OCI-LY7 (cell line): ENCODE measurements around the gene SPRR2A. TPM values are rescaled to one million over a fixed set of nuclear protein-coding genes. Genes with fewer than 3 reads are reported as not detected.

Experiments
- BruUV-seq: library from RNA; stranded (reverse); fragments of 400-500 nt; replicated peaks from 2 replicates; lab custom pipeline; 2021; lab: Mats Ljungman, UMichigan
- CTCF ChIA-PET: fragments of 300-600 bp; sonication (Branson Sonifier 250); formaldehyde crosslinking; loops from one replicate; lab custom pipeline; 2022; ENCODE audit warnings: antibody characterized with exemption; ENCODE audit not compliant: unreplicated experiment; lab: Charles Lee
- POLR2A ChIA-PET: fragments of 300-600 bp; sonication (Branson Sonifier 250); formaldehyde crosslinking; loops from one replicate; lab custom pipeline; 2022; ENCODE audit warnings: antibody characterized with exemption; lab: Charles Lee
- DNase-seq: peaks from one replicate; pipeline ENCODE4 v3.0.0-alpha.2; 2015; ENCODE audit warnings: low spot score
- H2AFZ ChIP-seq: fragments of 200-600 bp; sonication (generic), shearing (Covaris generic); 2 replicates; pipeline ENCODE4 v1.6.1; 2014; ENCODE audit warnings: mild to moderate bottlenecking, antibody characterized with exemption, low read length, moderate library complexity
- H3K27ac ChIP-seq: fragments of 200-600 bp; sonication (generic); 2 replicates; pipeline ENCODE4 v1.5.1; 2014; ENCODE audit warnings: mixed run types, low read depth, mild to moderate bottlenecking, moderate library complexity, low read length, inconsistent platforms; ENCODE audit not compliant: poor library complexity, severe bottlenecking
- H3K36me3 ChIP-seq: fragments of 200-600 bp; sonication (generic); 2 replicates; pipeline ENCODE4 v1.6.1; 2014; ENCODE audit warnings: mild to moderate bottlenecking, antibody characterized with exemption, low read length, moderate library complexity, mixed read lengths; ENCODE audit not compliant: insufficient read depth
- H3K4me1 ChIP-seq: fragments of 200-600 bp; sonication (generic); 2 replicates; pipeline ENCODE4 v1.5.1; 2014; ENCODE audit warnings: mild to moderate bottlenecking, low read length; ENCODE audit not compliant: insufficient read depth, poor library complexity, severe bottlenecking
- H3K4me2 ChIP-seq: fragments of 200-600 bp; sonication (generic); 2 replicates; pipeline ENCODE4 v1.6.1; 2014; ENCODE audit warnings: mild to moderate bottlenecking, low read length
- H3K4me3 ChIP-seq: fragments of 200-600 bp; sonication (generic); 2 replicates; pipeline ENCODE4 v1.5.1; 2014; ENCODE audit warnings: mild to moderate bottlenecking, low read depth, low read length; ENCODE audit not compliant: poor library complexity, severe bottlenecking
- H3K79me2 ChIP-seq: fragments of 200-600 bp; sonication (generic); 2 replicates; pipeline ENCODE4 v1.6.1; 2016; ENCODE audit warnings: low read depth, mild to moderate bottlenecking, low read length, moderate library complexity, mixed read lengths; ENCODE audit not compliant: insufficient read depth
- H3K9me2 ChIP-seq: fragments of 200-600 bp; sonication (generic); 2 replicates; pipeline ENCODE4 v1.6.1; 2016; ENCODE audit warnings: mild to moderate bottlenecking, low read length, mixed read lengths; ENCODE audit not compliant: insufficient read depth
- H3K9me3 ChIP-seq: fragments of 200-600 bp; sonication (generic); 2 replicates; pipeline ENCODE4 v1.6.1; 2014; ENCODE audit warnings: mild to moderate bottlenecking, mixed run types, low read length, mixed read lengths
- H4K20me1 ChIP-seq: fragments of 200-600 bp; sonication (generic); 2 replicates; pipeline ENCODE4 v1.6.1; 2014; ENCODE audit warnings: mild to moderate bottlenecking, antibody characterized with exemption, low read length, moderate library complexity, mixed read lengths; ENCODE audit not compliant: insufficient read depth
- EZH2phosphoT487 ChIP-seq: fragments of 200-600 bp; sonication (generic); IDR thresholded peaks from 2 replicates; pipeline ENCODE4 v1.6.1; 2018; ENCODE audit warnings: low read depth, borderline replicate concordance, mild to moderate bottlenecking, mixed run types, antibody characterized with exemption, low read length, moderate library complexity, mixed read lengths
- intact Hi-C: fragments of 100-400 bp; cut with micrococcal nuclease; formaldehyde crosslinking; loops from one replicate; pipeline ENCODE4 v1.10.0; 2022; ENCODE audit not compliant: unreplicated experiment
- total RNA-seq, 2 experiments: library from RNA; depleted of rRNA in 1 of 2; stranded (reverse); fragments of >200 nt in 1 of 2; shearing (Covaris generic) in 1 of 2; gene quantifications; 2 replicates each; pipeline ENCODE4 v1.2.3, GENCODE V29; 2014 to 2022
- TF ChIP-seq, protein P1 (sequence below): fragments of 200-600 bp; sonication (generic); conservative IDR thresholded peaks from 2 replicates; pipeline ENCODE4 v1.5.1; 2014; ENCODE audit warnings: mild to moderate bottlenecking, antibody characterized with exemption, low read length, moderate library complexity, mixed read lengths

The SPRR2A gene
- total RNA-seq, 2 experiments from 2014 or later = not detected

DNA sequence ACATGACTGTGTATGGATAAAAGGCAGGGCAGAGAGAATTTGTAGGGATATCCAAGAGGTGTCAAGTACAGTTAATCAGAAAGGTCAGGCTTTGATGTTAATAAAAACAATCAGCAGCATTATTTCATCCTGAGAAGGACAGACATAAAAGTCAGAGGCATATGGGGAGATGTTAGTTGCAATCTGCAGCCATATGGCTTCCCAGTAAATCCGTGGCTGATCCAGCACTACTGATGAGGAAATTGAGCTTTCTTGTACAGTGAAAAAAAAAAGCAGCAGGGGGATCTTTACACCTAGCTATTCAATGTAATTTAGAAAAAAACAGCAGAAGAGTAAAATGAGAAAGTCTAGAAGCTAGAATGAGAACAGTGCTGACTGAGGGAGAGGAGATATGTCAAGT, 28.5 kb downstream of the SPRR2A start:
- no peaks in the 10 kb centered on the region for H3K9me3 ChIP-seq
- POLR2A ChIA-PET = no interaction called here
- H3K4me1 ChIP-seq = no peaks in the 10 kb centered on the region
- H2AFZ ChIP-seq = no peak overlapping the region
- TF ChIP-seq, protein P1, sequence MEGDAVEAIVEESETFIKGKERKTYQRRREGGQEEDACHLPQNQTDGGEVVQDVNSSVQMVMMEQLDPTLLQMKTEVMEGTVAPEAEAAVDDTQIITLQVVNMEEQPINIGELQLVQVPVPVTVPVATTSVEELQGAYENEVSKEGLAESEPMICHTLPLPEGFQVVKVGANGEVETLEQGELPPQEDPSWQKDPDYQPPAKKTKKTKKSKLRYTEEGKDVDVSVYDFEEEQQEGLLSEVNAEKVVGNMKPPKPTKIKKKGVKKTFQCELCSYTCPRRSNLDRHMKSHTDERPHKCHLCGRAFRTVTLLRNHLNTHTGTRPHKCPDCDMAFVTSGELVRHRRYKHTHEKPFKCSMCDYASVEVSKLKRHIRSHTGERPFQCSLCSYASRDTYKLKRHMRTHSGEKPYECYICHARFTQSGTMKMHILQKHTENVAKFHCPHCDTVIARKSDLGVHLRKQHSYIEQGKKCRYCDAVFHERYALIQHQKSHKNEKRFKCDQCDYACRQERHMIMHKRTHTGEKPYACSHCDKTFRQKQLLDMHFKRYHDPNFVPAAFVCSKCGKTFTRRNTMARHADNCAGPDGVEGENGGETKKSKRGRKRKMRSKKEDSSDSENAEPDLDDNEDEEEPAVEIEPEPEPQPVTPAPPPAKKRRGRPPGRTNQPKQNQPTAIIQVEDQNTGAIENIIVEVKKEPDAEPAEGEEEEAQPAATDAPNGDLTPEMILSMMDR = no peak
- no peak for TF ChIP-seq EZH2phosphoT487
- H3K36me3 ChIP-seq = no peaks in the 10 kb centered on the region
- no peaks in the 10 kb centered on the region for H3K9me2 ChIP-seq
- no peaks in the 10 kb centered on the region for H4K20me1 ChIP-seq
- BruUV-seq = no TSS peak
- H3K27ac ChIP-seq = no peak overlapping the region
- intact Hi-C loops = no loop called here
- H3K4me2 ChIP-seq = no peak overlapping the region
- no peak for DNase-seq
- no peaks in the 10 kb centered on the region for H3K79me2 ChIP-seq
- H3K4me3 ChIP-seq = no peak overlapping the region
- CTCF ChIA-PET = no interaction called here

DNA sequence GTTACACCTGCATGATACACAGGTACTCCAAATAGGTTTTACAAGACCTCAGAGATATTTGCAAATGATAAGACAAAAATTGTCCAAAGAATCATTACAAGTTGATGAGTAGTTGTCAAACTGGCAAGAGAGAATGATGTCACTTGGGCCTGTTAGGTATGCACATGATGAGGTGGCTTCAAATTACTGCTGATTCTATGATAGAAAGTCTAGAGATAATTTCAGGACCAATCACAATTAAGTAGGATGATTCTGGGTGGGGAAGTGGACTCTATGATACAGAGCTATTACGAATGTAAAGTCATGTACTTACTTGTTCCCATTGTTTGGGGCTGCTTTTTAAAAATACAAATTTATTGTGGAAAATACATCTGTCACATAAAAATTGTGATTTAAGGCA, 31.5 kb downstream of the SPRR2A start:
- H3K4me2 ChIP-seq = no peak overlapping the region
- no peak overlapping the region for H3K27ac ChIP-seq
- intact Hi-C loops = no loop called here
- no peak for DNase-seq
- TF ChIP-seq EZH2phosphoT487 = no peak
- TF ChIP-seq, protein P1 = no peak
- no peak overlapping the region for H3K4me3 ChIP-seq
- no peaks in the 10 kb centered on the region for H3K79me2 ChIP-seq
- H2AFZ ChIP-seq = no peak overlapping the region
- H3K36me3 ChIP-seq = no peaks in the 10 kb centered on the region
- CTCF ChIA-PET = no interaction called here
- no peaks in the 10 kb centered on the region for H3K9me3 ChIP-seq
- no peaks in the 10 kb centered on the region for H4K20me1 ChIP-seq
- BruUV-seq = no TSS peak
- H3K4me1 ChIP-seq = no peaks in the 10 kb centered on the region
- no peaks in the 10 kb centered on the region for H3K9me2 ChIP-seq
- POLR2A ChIA-PET = no interaction called here

DNA sequence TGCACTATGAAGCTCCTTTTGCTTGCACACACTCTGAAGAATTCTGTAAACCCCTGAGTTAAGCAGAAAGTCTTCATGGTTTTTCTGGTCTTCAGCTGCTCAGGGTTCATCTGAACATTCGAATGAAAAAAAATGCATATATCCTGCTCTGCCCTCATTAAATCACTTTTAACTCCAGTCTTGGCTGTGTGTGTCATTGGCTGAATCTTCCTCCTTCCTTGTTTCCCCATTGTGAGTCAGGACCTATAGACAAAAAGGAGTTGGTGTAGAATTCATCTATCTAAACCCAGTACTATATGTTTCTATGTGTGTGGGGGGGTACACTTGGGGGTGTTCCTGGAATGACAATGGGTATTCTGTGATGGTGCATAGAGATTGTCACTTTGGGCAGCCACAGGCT, 32.9 kb downstream of the SPRR2A start:
- Histone ChIP-seq H3K4me2 (no peak overlapping the region), H3K4me3 (no peak overlapping the region), H3K36me3 (no peaks in the 10 kb centered on the region), H2AFZ (no peak overlapping the region), H3K4me1 (no peaks in the 10 kb centered on the region), H3K9me2 (no peaks in the 10 kb centered on the region), H3K79me2 (no peaks in the 10 kb centered on the region), H3K9me3 (no peaks in the 10 kb centered on the region), H3K27ac (no peak overlapping the region), H4K20me1 (no peaks in the 10 kb centered on the region)
- no TSS peak for BruUV-seq
- ChIA-PET POLR2A (no interaction called here), CTCF (no interaction called here)
- no peak for TF ChIP-seq EZH2phosphoT487
- TF ChIP-seq, protein P1 = no peak
- intact Hi-C loops = no loop called here
- no peak for DNase-seq
